IPS-15b (cell line): ENCODE measurements around the gene KCTD16.

ENCODE experiments used
- H3K27me3 ChIP-seq: one replicate; pipeline ENCODE4 v1.6.1; 2013; ENCODE audit warnings: low read length; ENCODE audit not compliant: control insufficient read depth, insufficient read depth
- H3K36me3 ChIP-seq: one replicate; pipeline ENCODE4 v1.6.1; 2013; ENCODE audit warnings: low read length; ENCODE audit not compliant: control insufficient read depth, insufficient read depth
- H3K4me1 ChIP-seq: one replicate; pipeline ENCODE4 v1.6.1; 2013; ENCODE audit warnings: mild to moderate bottlenecking, low read length; ENCODE audit not compliant: control insufficient read depth, insufficient read depth
- H3K4me3 ChIP-seq: one replicate; pipeline ENCODE4 v1.5.1; 2013; ENCODE audit warnings: low read depth, low read length
- H3K9ac ChIP-seq: one replicate; pipeline ENCODE4 v1.6.1; 2013; ENCODE audit warnings: low read depth, mild to moderate bottlenecking, low read length
- H3K9me3 ChIP-seq: one replicate; pipeline ENCODE4 v1.6.1; 2013; ENCODE audit warnings: mild to moderate bottlenecking, low read length; ENCODE audit not compliant: control insufficient read depth, insufficient read depth

KCTD16 gene

DNA sequence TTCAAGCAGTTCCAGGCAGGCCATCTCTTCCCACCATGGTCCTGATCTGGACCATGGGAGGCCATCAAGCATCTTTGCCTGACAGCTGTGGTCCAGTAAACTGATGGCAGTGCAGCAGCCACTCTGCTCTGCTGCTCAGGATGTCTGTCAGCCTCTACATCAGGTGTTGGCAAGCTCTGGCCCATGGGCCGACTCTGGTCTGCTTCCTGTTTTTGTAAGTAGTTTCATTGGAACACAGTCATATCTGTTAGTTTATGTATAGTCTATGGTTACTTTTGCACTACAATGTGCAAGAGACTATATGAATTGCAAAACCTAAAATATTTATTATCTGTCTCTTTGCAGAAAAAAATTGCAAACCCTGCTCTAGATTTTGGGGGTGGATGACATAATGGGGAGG is 225.0 kb downstream of the KCTD16 start:
- Histone ChIP-seq H3K36me3 (no peaks in the 10 kb centered on the region), H3K9ac (no peak overlapping the region), H3K4me1 (no peaks in the 10 kb centered on the region), H3K4me3 (no peak overlapping the region), H3K27me3 (no peaks in the 10 kb centered on the region), H3K9me3 (no peaks in the 10 kb centered on the region)

DNA sequence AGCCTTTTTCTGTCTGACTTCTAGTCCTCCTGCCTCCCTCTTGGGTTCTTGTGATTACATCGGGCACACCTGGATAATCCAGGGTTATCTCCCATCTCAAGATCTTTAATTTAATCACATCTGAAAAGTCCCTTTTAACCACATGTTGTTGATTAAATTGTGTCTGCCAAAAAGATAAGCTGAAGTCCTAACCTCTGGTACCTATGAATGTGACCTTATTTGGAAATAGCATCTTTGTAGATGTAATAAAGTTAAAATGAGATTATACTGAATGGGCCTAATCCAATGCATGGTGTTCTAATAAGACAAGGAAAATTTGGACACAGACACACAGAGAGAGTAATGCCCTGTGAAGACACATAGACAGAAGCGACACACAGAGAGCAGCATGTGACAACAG is 232.4 kb downstream of the KCTD16 start:
- Histone ChIP-seq H3K4me3 (no peak overlapping the region), H3K27me3 (no peaks in the 10 kb centered on the region), H3K36me3 (no peaks in the 10 kb centered on the region), H3K9me3 (no peaks in the 10 kb centered on the region), H3K4me1 (no peaks in the 10 kb centered on the region), H3K9ac (no peak overlapping the region)

DNA sequence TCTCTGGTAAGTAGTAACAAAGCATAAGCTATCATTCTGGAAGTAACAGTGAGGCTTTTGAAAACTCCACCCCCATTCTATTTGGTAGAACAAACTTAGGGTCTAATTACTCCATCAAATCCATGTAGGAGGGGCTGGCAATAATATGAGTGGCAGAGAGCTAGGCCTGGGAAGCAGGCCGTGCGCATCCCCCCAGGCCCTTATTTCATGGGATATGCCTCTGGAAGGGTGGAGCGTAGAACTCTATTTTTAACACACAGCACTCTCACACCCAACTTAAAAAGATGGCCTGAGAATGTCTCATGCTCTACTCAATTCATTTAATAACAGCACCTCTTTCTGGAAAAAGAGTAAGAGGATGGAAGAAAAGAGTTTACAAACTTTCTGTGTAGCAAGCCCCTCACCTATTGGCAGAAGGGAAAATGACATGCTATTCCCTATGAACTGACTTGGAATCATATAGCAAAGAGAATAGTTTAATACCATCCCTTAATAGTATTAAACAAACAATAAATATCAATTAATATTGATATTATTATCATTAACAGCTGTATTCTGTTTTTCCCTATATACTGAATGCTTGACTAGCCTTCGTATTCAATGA is 233.2 kb downstream of the KCTD16 start:
- Histone ChIP-seq H3K27me3 (no peaks in the 10 kb centered on the region), H3K9ac (no peak overlapping the region), H3K4me3 (no peak overlapping the region), H3K36me3 (no peaks in the 10 kb centered on the region), H3K9me3 (no peaks in the 10 kb centered on the region), H3K4me1 (no peaks in the 10 kb centered on the region)

DNA sequence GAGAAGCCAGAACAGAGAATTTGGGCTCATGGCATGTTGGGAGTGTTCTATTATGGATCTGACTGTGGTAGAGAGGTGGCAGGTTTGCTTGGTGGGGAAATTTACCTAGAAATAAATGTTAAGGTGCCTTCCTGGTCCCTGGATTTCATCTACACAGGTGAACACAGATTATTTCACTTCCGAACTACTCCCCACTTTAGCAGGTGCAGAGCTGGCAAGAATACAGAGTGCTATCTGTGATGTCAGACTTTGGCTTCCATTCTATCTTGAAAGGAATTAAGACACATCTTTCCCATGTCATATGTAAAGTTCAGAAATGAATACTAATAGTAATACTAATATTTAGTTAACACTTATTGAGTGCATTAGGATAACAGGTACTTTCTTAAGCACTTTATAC is 234.0 kb downstream of the KCTD16 start:
- H3K4me3 ChIP-seq, result no peak overlapping the region
- no peaks in the 10 kb centered on the region for H3K9me3 ChIP-seq
- no peaks in the 10 kb centered on the region for H3K36me3 ChIP-seq
- no peak overlapping the region for H3K9ac ChIP-seq
- no peaks in the 10 kb centered on the region for H3K27me3 ChIP-seq
- no peaks in the 10 kb centered on the region for H3K4me1 ChIP-seq

DNA sequence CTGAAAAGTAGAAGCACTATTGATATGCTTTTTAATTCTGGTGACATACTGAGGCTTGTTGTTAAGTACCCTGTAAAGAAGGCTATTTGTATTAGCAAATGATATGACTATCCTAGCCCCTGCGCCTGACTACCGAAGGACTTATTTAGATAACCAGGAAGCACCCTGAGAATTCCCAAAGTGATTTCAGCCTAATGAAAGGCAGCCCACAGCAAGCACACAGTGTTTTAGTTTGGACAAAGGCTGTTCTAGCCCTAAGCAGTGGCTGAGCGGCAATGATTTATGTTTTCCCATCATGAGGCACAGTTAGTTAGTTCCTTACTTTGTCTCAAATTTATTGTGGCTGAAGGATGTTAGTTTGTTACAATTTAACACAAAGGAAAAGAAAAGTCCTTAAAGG is 235.3 kb downstream of the KCTD16 start:
- Histone ChIP-seq H3K27me3 (no peaks in the 10 kb centered on the region), H3K4me3 (no peak overlapping the region), H3K4me1 (no peaks in the 10 kb centered on the region), H3K36me3 (no peaks in the 10 kb centered on the region), H3K9ac (no peak overlapping the region), H3K9me3 (no peaks in the 10 kb centered on the region)

GRCh38 chr5:144406442-144406841 is 235.8 kb downstream of the KCTD16 start:
- Histone ChIP-seq H3K4me3 (no peak overlapping the region), H3K27me3 (no peaks in the 10 kb centered on the region), H3K9me3 (no peaks in the 10 kb centered on the region), H3K4me1 (no peaks in the 10 kb centered on the region), H3K36me3 (no peaks in the 10 kb centered on the region), H3K9ac (no peak overlapping the region)

GRCh38 chr5:144414202-144415029 is 243.7 kb downstream of the KCTD16 start:
- Histone ChIP-seq H3K9me3 (no peaks in the 10 kb centered on the region), H3K4me1 (no peaks in the 10 kb centered on the region), H3K27me3 (no peaks in the 10 kb centered on the region), H3K36me3 (no peaks in the 10 kb centered on the region), H3K4me3 (no peak overlapping the region), H3K9ac (no peak overlapping the region)

DNA sequence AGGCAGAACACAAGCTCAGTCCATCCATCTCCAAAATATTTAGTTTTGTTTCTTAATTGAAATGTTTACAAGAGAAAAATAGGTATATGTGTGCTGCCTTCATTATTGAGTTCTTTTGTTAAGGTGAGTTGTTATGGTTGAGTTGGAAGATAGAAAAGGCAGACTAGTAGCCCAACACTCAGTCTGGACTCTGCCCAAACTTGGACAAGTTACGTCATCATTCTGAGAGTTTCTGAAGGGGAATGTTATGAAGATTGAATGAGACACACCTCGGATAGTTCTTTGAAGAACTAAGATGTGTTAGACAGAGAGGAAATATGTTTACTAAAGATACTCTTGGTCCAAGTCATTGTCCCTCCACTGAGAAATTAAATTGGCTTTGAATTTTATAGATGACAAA is 245.5 kb downstream of the KCTD16 start:
- no peaks in the 10 kb centered on the region for H3K27me3 ChIP-seq
- no peak overlapping the region for H3K9ac ChIP-seq
- H3K9me3 ChIP-seq, result no peaks in the 10 kb centered on the region

GRCh38 chr5:144418719-144419118 is 248.0 kb downstream of the KCTD16 start:
- Histone ChIP-seq H3K27me3 (no peaks in the 10 kb centered on the region), H3K4me3 (no peak overlapping the region), H3K9ac (no peak overlapping the region), H3K4me1 (no peaks in the 10 kb centered on the region), H3K9me3 (no peaks in the 10 kb centered on the region), H3K36me3 (no peaks in the 10 kb centered on the region)

More for the DNA sequence above, 245.5 kb downstream of the KCTD16 start:
- H3K4me1 ChIP-seq, result no peaks in the 10 kb centered on the region
- no peak overlapping the region for H3K4me3 ChIP-seq
- no peaks in the 10 kb centered on the region for H3K36me3 ChIP-seq

- Histone ChIP-seq H3K4me3 (no peak overlapping the region), H3K4me1 (no peaks in the 10 kb centered on the region), H3K9me3 (no peaks in the 10 kb centered on the region), H3K36me3 (no peaks in the 10 kb centered on the region), H3K27me3 (no peaks in the 10 kb centered on the region), H3K9ac (no peak overlapping the region)
Measured at GRCh38 chr5:144421411-144421810, 250.7 kb downstream of the KCTD16 start.

- Histone ChIP-seq H3K4me1 (no peaks in the 10 kb centered on the region), H3K27me3 (no peaks in the 10 kb centered on the region), H3K9ac (no peak overlapping the region), H3K9me3 (no peaks in the 10 kb centered on the region), H3K36me3 (no peaks in the 10 kb centered on the region), H3K4me3 (no peak overlapping the region)
Measured at GRCh38 chr5:144422018-144422727, 251.5 kb downstream of the KCTD16 start.

GRCh38 chr5:144427866-144428265 is 257.2 kb downstream of the KCTD16 start:
- H3K9me3 ChIP-seq, result no peaks in the 10 kb centered on the region
- H3K9ac ChIP-seq, result no peak overlapping the region
- H3K4me1 ChIP-seq, result no peaks in the 10 kb centered on the region
- no peaks in the 10 kb centered on the region for H3K27me3 ChIP-seq
- no peak overlapping the region for H3K4me3 ChIP-seq
- no peaks in the 10 kb centered on the region for H3K36me3 ChIP-seq
